Peyer's patch (tissue), 4 donors: ENCODE measurements around the gene ATG5. TPM values are rescaled to one million over a fixed set of nuclear protein-coding genes. Genes with fewer than 3 reads are reported as not detected.

ENCODE experiments used
- DNase-seq, 3 donors: peaks; one replicate each; pipeline ENCODE4 v3.0.0-alpha.2; 2017 to 2019
- H3K27ac ChIP-seq, 4 donors: fragments of 200-600 bp; sonication (generic); one replicate each; pipeline ENCODE4 v1.5.1; 2016 to 2019
- H3K27me3 ChIP-seq, 2 donors: fragments of 200-600 bp; sonication (generic); one replicate each; pipeline ENCODE4 v1.5.1; 2019
- H3K36me3 ChIP-seq, 3 donors: fragments of 200-600 bp; sonication (generic); one replicate each; pipeline ENCODE4 v1.5.1; 2016 to 2019
- H3K4me1 ChIP-seq, 4 donors: fragments of 200-600 bp; sonication (generic); one replicate each; pipeline ENCODE4 v1.5.1; 2016 to 2019
- H3K4me3 ChIP-seq, 4 donors: fragments of 200-600 bp; sonication (generic); 1 replicate in 3 of 4; 2 replicates in 1 of 4; pipeline ENCODE4 v1.5.1; 2016 to 2019; ENCODE audit warnings: mild to moderate bottlenecking in 1 of 4
- H3K9me3 ChIP-seq, 4 donors: fragments of 200-600 bp; sonication (generic); one replicate each; pipeline ENCODE4 v1.5.1; 2016 to 2019; ENCODE audit warnings: mild to moderate bottlenecking in 1 of 4
- CTCF ChIP-seq, 6 experiments: fragments of 450-650 bp in 4 of 6; fragments of 200-600 bp in 2 of 6; sonication (generic) in 1 of 6; IDR thresholded peaks; one replicate each; pipeline ENCODE4 v1.5.1; 2017 to 2019; ENCODE audit warnings: antibody characterized with exemption in 6 of 6, mild to moderate bottlenecking in 3 of 6, moderate library complexity in 1 of 6
- POLR2A ChIP-seq, 2 donors: fragments of 450-650 bp; IDR thresholded peaks; one replicate each; pipeline ENCODE4 v1.5.1; 2017; ENCODE audit warnings: antibody characterized with exemption in 2 of 2, mild to moderate bottlenecking in 2 of 2, moderate library complexity in 2 of 2
- total RNA-seq, 4 donors: library from RNA; depleted of rRNA; stranded (reverse); fragments of >200 nt; gene quantifications; one replicate each; pipeline ENCODE4 v1.1.0, GENCODE V29; 2016

The ATG5 gene
- total RNA-seq, 4 donors from 2014 or later, result 42.7 to 73.4 (median 60.2) TPM

GRCh38 chr6:106143665-106144064 is 181.9 kb downstream of the ATG5 start:
- Histone ChIP-seq H3K9me3 (no peaks in the 10 kb centered on the region), H3K27ac (peak overlapping the region in 1 of 4 donors; percentile 6), H3K27me3 (no peaks in the 10 kb centered on the region), H3K4me1 (peaks cover 0 to 5% (median 0%) of the 10 kb centered on the region in 4 donors), H3K4me3 (no peak overlapping the region), H3K36me3 (no peaks in the 10 kb centered on the region)
- no peak for DNase-seq
- TF ChIP-seq CTCF (IDR thresholded peaks at IDR 0.05) (no peak), POLR2A (IDR thresholded peaks at IDR 0.05) (no peak)

DNA sequence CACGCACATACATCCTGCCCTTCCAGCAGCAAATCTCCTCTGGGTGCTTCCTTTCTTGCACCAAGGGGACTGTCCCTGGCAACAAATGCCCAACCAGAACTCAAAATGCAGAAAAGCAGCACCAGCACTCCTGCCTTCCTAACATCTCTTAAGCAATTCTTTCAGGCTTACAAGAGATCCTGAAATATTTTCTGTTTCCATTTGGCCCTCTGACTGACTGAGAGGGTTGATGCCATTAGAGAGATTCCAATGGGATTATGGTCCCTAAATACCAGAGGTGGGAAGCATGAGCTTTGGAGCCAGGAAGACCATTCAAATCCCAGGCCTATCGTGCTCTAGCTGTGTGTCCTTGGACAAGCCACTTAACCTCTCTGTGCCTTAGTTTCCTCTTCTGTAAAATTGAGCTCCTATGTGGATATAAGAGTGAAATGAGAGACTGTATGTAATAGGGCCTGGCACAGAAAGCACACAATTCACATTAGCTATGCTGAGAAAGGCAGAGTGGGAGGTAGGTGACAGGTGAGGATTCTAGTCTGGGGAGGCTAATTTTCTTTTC is 182.6 kb downstream of the ATG5 start:
- no peak for DNase-seq
- Histone ChIP-seq H3K4me1 (peaks cover 0 to 5% (median under 1%) of the 10 kb centered on the region in 4 donors), H3K4me3 (no peak overlapping the region), H3K9me3 (no peaks in the 10 kb centered on the region), H3K36me3 (no peaks in the 10 kb centered on the region), H3K27me3 (no peaks in the 10 kb centered on the region), H3K27ac (peak overlapping the region in 2 of 4 donors; percentile 6 to 65)
- TF ChIP-seq CTCF (IDR thresholded peaks at IDR 0.05) (no peak), POLR2A (IDR thresholded peaks at IDR 0.05) (no peak)

DNA sequence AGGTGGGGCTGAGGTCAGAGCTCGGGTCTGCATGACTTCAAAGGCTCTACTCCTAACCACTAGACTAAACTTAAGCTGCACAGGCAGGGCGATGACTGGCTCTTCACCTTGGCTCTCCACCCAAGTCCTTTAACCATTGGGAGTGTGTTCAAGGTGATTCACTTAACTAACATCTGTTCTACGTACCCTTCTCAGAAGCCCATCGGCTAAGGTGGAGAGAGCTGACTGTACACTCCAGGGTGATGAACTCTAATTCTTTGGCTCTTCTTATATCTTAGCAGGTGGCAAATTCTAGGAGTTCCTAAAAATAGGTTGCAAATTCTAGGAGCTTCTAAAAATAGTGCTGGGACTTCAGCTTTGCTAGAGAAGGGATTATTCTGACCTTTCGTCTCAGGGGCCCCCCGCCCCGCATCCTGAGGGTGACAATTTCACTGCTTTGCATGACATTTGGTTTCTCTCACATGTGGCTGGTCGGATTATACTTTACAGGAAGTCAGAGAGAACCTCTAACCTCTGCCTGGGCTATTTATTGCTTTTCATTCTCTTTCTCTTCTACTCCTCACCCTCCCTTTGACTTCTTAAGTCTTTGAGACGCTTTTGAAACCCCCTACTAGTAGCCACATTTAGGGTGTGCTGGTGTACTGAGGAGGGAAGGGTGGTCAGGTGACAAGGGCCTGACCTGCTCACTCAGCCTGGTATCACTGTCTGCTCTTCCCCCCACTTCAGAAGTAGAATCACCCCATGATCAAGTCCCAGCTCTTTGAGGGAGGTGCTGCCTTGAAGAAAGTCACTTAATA is 183.9 kb downstream of the ATG5 start:
- Histone ChIP-seq H3K4me1 (peaks cover 0 to 7% (median 3%) of the 10 kb centered on the region in 4 donors), H3K9me3 (no peaks in the 10 kb centered on the region), H3K4me3 (no peak overlapping the region), H3K27me3 (no peaks in the 10 kb centered on the region), H3K36me3 (no peaks in the 10 kb centered on the region), H3K27ac (peak overlapping the region; percentile 13 to 65 (median 35))
- peak in 1 of 3 donors; percentile 44 for DNase-seq
- TF ChIP-seq CTCF (IDR thresholded peaks at IDR 0.05), result no peak
- no peak for TF ChIP-seq POLR2A (IDR thresholded peaks at IDR 0.05)

GRCh38 chr6:106138151-106138550 is 187.4 kb downstream of the ATG5 start:
- Histone ChIP-seq H3K27ac (no peak overlapping the region), H3K9me3 (no peaks in the 10 kb centered on the region), H3K27me3 (no peaks in the 10 kb centered on the region), H3K4me3 (no peak overlapping the region), H3K36me3 (no peaks in the 10 kb centered on the region), H3K4me1 (peaks cover 0 to 21% (median 3%) of the 10 kb centered on the region in 4 donors)
- no peak for TF ChIP-seq POLR2A (IDR thresholded peaks at IDR 0.05)
- TF ChIP-seq CTCF (IDR thresholded peaks at IDR 0.05), result no peak
- no peak for DNase-seq

DNA sequence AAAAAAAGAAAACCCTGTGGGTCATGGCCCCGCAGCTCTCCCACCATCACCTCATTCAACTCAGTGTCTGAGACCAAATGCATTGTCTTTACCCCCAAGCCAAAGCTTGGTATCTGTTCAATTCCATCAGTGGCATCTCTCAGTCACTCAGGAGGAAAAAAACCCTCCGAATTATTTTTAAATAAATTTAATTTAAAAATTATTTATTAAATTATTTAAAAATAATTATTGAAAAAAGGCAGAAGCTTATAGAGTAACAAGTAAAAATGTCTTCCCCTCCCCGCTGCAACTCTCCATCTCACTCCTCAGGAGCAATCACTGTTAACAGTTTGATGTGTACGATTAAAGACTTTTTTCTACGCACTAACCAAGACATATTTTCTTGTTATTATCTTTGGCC is 188.7 kb downstream of the ATG5 start:
- Histone ChIP-seq H3K4me1 (peaks cover 0 to 21% (median 0%) of the 10 kb centered on the region in 4 donors), H3K4me3 (no peak overlapping the region), H3K27ac (no peak overlapping the region), H3K36me3 (no peaks in the 10 kb centered on the region), H3K9me3 (no peaks in the 10 kb centered on the region), H3K27me3 (no peaks in the 10 kb centered on the region)
- no peak for TF ChIP-seq CTCF (IDR thresholded peaks at IDR 0.05)
- TF ChIP-seq POLR2A (IDR thresholded peaks at IDR 0.05), result no peak
- no peak for DNase-seq
